Measurements from ENCODE around the gene INHBE. TPM values are rescaled to one million over a fixed set of nuclear protein-coding genes. Genes with fewer than 3 reads are reported as not detected.

Gene INHBE
- total RNA-seq, 2 experiments from 2014 or later = 0.81 to 1.0 TPM

- intact Hi-C loops (cut with micrococcal nuclease) = loop anchor here (1.0 to 5.0 kb wide), 6 partner anchors 68 to 842 kb away; partner anchors contain the start of genes DCTN2, NAB2 and TSPAN31
- DNase-seq = peak; percentile 74
Measured at GRCh38 chr12:57479376-57480115, 24.4 kb downstream of the INHBE start, which contains the start of gene ARHGAP9. Gene ARHGAP9 (minus strand): TSS chr12:57479866. CDS start chr12:57479406, 460 bp downstream.

GRCh38 chr12:57481671-57482070 lies 26.6 kb downstream of the INHBE start:
- peaks cover 48% of the 10 kb centered on the region for H3K4me1 Mint-ChIP-seq (ENCODE audit: low read depth)
- peaks cover 40% of the 10 kb centered on the region for H3K36me3 Mint-ChIP-seq (ENCODE audit: low read depth)
- intact Hi-C loops (cut with micrococcal nuclease) = no loop called here
- H3K27ac Mint-ChIP-seq = peak overlapping the region; percentile 99
- no peaks in the 10 kb centered on the region for H3K27me3 Mint-ChIP-seq (ENCODE audit: low read depth)
- CTCF ChIA-PET = interaction anchor here (10.2 kb wide), 1 partner anchor 20 kb away, joined by 207 read pairs; the partner anchor contains the start of gene GLI1
- no peak for DNase-seq
- H3K4me3 Mint-ChIP-seq = no peak overlapping the region
- no peaks in the 10 kb centered on the region for H3K9me3 Mint-ChIP-seq

More at GRCh38 chr12:57479376-57480115, 24.4 kb downstream of the INHBE start, which contains the start of gene ARHGAP9:
- H3K36me3 Mint-ChIP-seq (ENCODE audit: low read depth) = peaks cover 48% of the 10 kb centered on the region
- H3K27me3 Mint-ChIP-seq (ENCODE audit: low read depth) = no peaks in the 10 kb centered on the region
- H3K4me1 Mint-ChIP-seq (ENCODE audit: low read depth) = peaks cover 59% of the 10 kb centered on the region
- H3K27ac Mint-ChIP-seq = peak within 1 kb of the TSS; percentile 99
- CTCF ChIA-PET = interaction anchor here (0.9 to 10.2 kb wide), 4 partner anchors 11 to 250 kb away, joined by 3 to 207 read pairs (median 4); partner anchors contain the start of genes GLI1 and SHMT2
- peak within 1 kb of the TSS; percentile 84 for H3K4me3 Mint-ChIP-seq
- H3K9me3 Mint-ChIP-seq = no peaks in the 10 kb centered on the region

- Mint-ChIP-seq H3K36me3 (ENCODE audit: low read depth) (peaks cover 32% of the 10 kb centered on the region), H3K9me3 (no peaks in the 10 kb centered on the region), H3K4me3 (no peak overlapping the region), H3K27ac (peak overlapping the region; percentile 7), H3K4me1 (ENCODE audit: low read depth) (peaks cover 51% of the 10 kb centered on the region), H3K27me3 (ENCODE audit: low read depth) (no peaks in the 10 kb centered on the region)
- DNase-seq = no peak
- intact Hi-C loops (cut with micrococcal nuclease) = no loop called here
- CTCF ChIA-PET = interaction anchor here (10.2 kb wide), 1 partner anchor 21 kb away, joined by 207 read pairs; the partner anchor contains the start of gene GLI1
Measured at GRCh38 chr12:57483466-57483865, 28.4 kb downstream of the INHBE start.

GRCh38 chr12:57485695-57486094 lies 30.6 kb downstream of the INHBE start:
- intact Hi-C loops (cut with micrococcal nuclease) = no loop called here
- Mint-ChIP-seq H3K27me3 (ENCODE audit: low read depth) (no peaks in the 10 kb centered on the region), H3K4me3 (no peak overlapping the region), H3K4me1 (ENCODE audit: low read depth) (peaks cover 51% of the 10 kb centered on the region), H3K27ac (no peak overlapping the region), H3K36me3 (ENCODE audit: low read depth) (peaks cover 41% of the 10 kb centered on the region), H3K9me3 (no peaks in the 10 kb centered on the region)
- CTCF ChIA-PET = interaction anchor here (0.6 to 1.8 kb wide), 3 partner anchors 9 to 65 kb away, joined by 3 to 13 read pairs (median 3); partner anchors contain the start of gene GLI1
- no peak for DNase-seq

GRCh38 chr12:57487055-57487596 lies 32.0 kb downstream of the INHBE start:
- Mint-ChIP-seq H3K27ac (no peak overlapping the region), H3K36me3 (ENCODE audit: low read depth) (peaks cover 45% of the 10 kb centered on the region), H3K4me1 (ENCODE audit: low read depth) (peaks cover 45% of the 10 kb centered on the region), H3K4me3 (no peak overlapping the region), H3K27me3 (ENCODE audit: low read depth) (no peaks in the 10 kb centered on the region), H3K9me3 (no peaks in the 10 kb centered on the region)
- intact Hi-C loops (cut with micrococcal nuclease) = loop anchor here (1.0 kb wide), 4 partner anchors 9 to 207 kb away; partner anchors contain the start of genes DCTN2 and GLI1
- DNase-seq = no peak
- CTCF ChIA-PET = interaction anchor here (1.1 to 1.8 kb wide), 4 partner anchors 10 to 28 kb away, joined by 3 to 13 read pairs (median 4); partner anchors contain the start of gene GLI1

- CTCF ChIA-PET = interaction anchor here (1.1 to 1.2 kb wide), 2 partner anchors 16 to 25 kb away, joined by 3 to 6 read pairs; no protein-coding TSS in a partner anchor
- H3K9me3 Mint-ChIP-seq = no peaks in the 10 kb centered on the region
- no peaks in the 10 kb centered on the region for H3K27me3 Mint-ChIP-seq (ENCODE audit: low read depth)
- peaks cover 50% of the 10 kb centered on the region for H3K36me3 Mint-ChIP-seq (ENCODE audit: low read depth)
- H3K4me3 Mint-ChIP-seq = peak within 1 kb of the TSS; percentile 97
- DNase-seq = peak; percentile 97
- H3K27ac Mint-ChIP-seq = peak within 1 kb of the TSS; percentile 94
- H3K4me1 Mint-ChIP-seq (ENCODE audit: low read depth) = peaks cover 49% of the 10 kb centered on the region
- intact Hi-C loops (cut with micrococcal nuclease) = loop anchor here (1.0 kb wide), 5 partner anchors 9 to 207 kb away; partner anchors contain the start of genes DCTN2, DDIT3 and GLI1
Measured at GRCh38 chr12:57487597-57488401, 32.7 kb downstream of the INHBE start, which contains the start of gene MARS1. Gene MARS1 (plus strand): TSS chr12:57488068. CDS start chr12:57488091, 23 bp downstream.

- H3K27me3 Mint-ChIP-seq (ENCODE audit: low read depth) = no peaks in the 10 kb centered on the region
- CTCF ChIA-PET = interaction anchor here (1.5 to 1.7 kb wide), 2 partner anchors 12 to 30 kb away, joined by 5 to 7 read pairs; no protein-coding TSS in a partner anchor
- peak overlapping the region; percentile 94 for H3K27ac Mint-ChIP-seq
Measured at GRCh38 chr12:57488402-57489156, 33.5 kb downstream of the INHBE start.

GRCh38 chr12:57489157-57489641 lies 34.1 kb downstream of the INHBE start:
- H3K9me3 Mint-ChIP-seq = no peaks in the 10 kb centered on the region
- peak overlapping the region; percentile 97 for H3K4me3 Mint-ChIP-seq
- DNase-seq = no peak
- H3K27me3 Mint-ChIP-seq (ENCODE audit: low read depth) = no peaks in the 10 kb centered on the region
- H3K27ac Mint-ChIP-seq = peak overlapping the region; percentile 94
- intact Hi-C loops (cut with micrococcal nuclease) = no loop called here
- CTCF ChIA-PET = interaction anchor here (1.5 to 1.7 kb wide), 2 partner anchors 13 to 31 kb away, joined by 5 to 7 read pairs; no protein-coding TSS in a partner anchor
- H3K4me1 Mint-ChIP-seq (ENCODE audit: low read depth) = peaks cover 43% of the 10 kb centered on the region
- peaks cover 52% of the 10 kb centered on the region for H3K36me3 Mint-ChIP-seq (ENCODE audit: low read depth)

More at GRCh38 chr12:57488402-57489156, 33.5 kb downstream of the INHBE start:
- Mint-ChIP-seq H3K4me1 (ENCODE audit: low read depth) (peaks cover 43% of the 10 kb centered on the region), H3K36me3 (ENCODE audit: low read depth) (peaks cover 49% of the 10 kb centered on the region), H3K9me3 (no peaks in the 10 kb centered on the region), H3K4me3 (peak overlapping the region; percentile 97)
- intact Hi-C loops (cut with micrococcal nuclease) = loop anchor here (1.0 kb wide), 1 partner anchor 32 kb away; the partner anchor contains the start of gene DDIT3
- DNase-seq = no peak

GRCh38 chr12:57490126-57490525 lies 35.0 kb downstream of the INHBE start:
- DNase-seq = no peak
- Mint-ChIP-seq H3K27ac (no peak overlapping the region), H3K4me1 (ENCODE audit: low read depth) (peaks cover 43% of the 10 kb centered on the region), H3K36me3 (ENCODE audit: low read depth) (peaks cover 55% of the 10 kb centered on the region), H3K9me3 (no peaks in the 10 kb centered on the region), H3K4me3 (no peak overlapping the region), H3K27me3 (ENCODE audit: low read depth) (no peaks in the 10 kb centered on the region)
- intact Hi-C loops (cut with micrococcal nuclease) = no loop called here
- CTCF ChIA-PET = interaction anchor here (0.8 to 1.7 kb wide), 5 partner anchors 10 to 275 kb away, joined by 3 to 7 read pairs (median 3); partner anchors contain the start of gene ARHGAP9

GRCh38 chr12:57491393-57492280 lies 36.5 kb downstream of the INHBE start:
- CTCF ChIA-PET = interaction anchor here (1.1 kb wide), 1 partner anchor 33 kb away, joined by 4 read pairs; no protein-coding TSS in a partner anchor
- DNase-seq = no peak
- Mint-ChIP-seq H3K9me3 (no peaks in the 10 kb centered on the region), H3K27me3 (ENCODE audit: low read depth) (no peaks in the 10 kb centered on the region), H3K36me3 (ENCODE audit: low read depth) (peaks cover 62% of the 10 kb centered on the region), H3K27ac (peak overlapping the region; percentile 68), H3K4me1 (ENCODE audit: low read depth) (peaks cover 43% of the 10 kb centered on the region), H3K4me3 (no peak overlapping the region)
- intact Hi-C loops (cut with micrococcal nuclease) = no loop called here
